ENCODE measurements around the gene KLHL7. TPM values are rescaled to one million over a fixed set of nuclear protein-coding genes. Genes with fewer than 3 reads are reported as not detected.

KLHL7 gene
- total and polyA plus RNA-seq, 4 donors, result 5.4 to 14.1 (median 9.9) TPM

- no peak for TF ChIP-seq REST (IDR thresholded peaks at IDR 0.05)
- TF ChIP-seq FOXA1 (IDR thresholded peaks at IDR 0.05), result no peak
- no peak for TF ChIP-seq EGR1 (IDR thresholded peaks at IDR 0.05; ENCODE audit: low read depth in 2 of 2)
- TF ChIP-seq MAX (IDR thresholded peaks at IDR 0.05), result no peak
- TF ChIP-seq ZBTB33 (IDR thresholded peaks at IDR 0.05), result no peak
- TF ChIP-seq NR2F2 (IDR thresholded peaks at IDR 0.05), result no peak
Observed at GRCh38 chr7:23157679-23158078, 52.1 kb downstream of the KLHL7 start (continued).

- H3K4me1 ChIP-seq (ENCODE audit: control insufficient read depth in 4 of 4, insufficient read depth in 4 of 4, low read length in 3 of 4), result no peaks in the 10 kb centered on the region
- WGBS, result 98% methylated on average over 2 of the region's 2 CpGs
- no peaks in the 10 kb centered on the region for H3K27me3 ChIP-seq (ENCODE audit: control insufficient read depth in 4 of 4, insufficient read depth in 4 of 4, low read length in 3 of 4)
- H3K9me3 ChIP-seq (ENCODE audit: control insufficient read depth in 4 of 4, low read length in 3 of 4), result no peaks in the 10 kb centered on the region
- H3K27ac ChIP-seq (ENCODE audit: low read depth in 1 of 2, low read length in 2 of 2), result no peak overlapping the region
- DNase-seq (ENCODE audit: low spot score), result no peak
- H3K4me3 ChIP-seq (ENCODE audit: low read depth in 1 of 3, low read length in 3 of 3), result no peak overlapping the region
- H3K36me3 ChIP-seq (ENCODE audit: control insufficient read depth in 4 of 4, insufficient read depth in 3 of 4, low read depth in 1 of 4, low read length in 3 of 4), result peaks cover 0 to 4% (median 1%) of the 10 kb centered on the region in 4 donors
- no peak overlapping the region for H3K9ac ChIP-seq (ENCODE audit: low read depth in 1 of 2, low read length in 2 of 2)
- TF ChIP-seq FOXA1 (IDR thresholded peaks at IDR 0.05), result no peak
- TF ChIP-seq GABPA (IDR thresholded peaks at IDR 0.05 in 1 of 2, conservative IDR thresholded peaks at IDR 0.05 in 1 of 2), result no peak
- no peak for TF ChIP-seq ZBTB33 (IDR thresholded peaks at IDR 0.05)
- no peak for TF ChIP-seq ATF3 (IDR thresholded peaks at IDR 0.05)
- no peak for TF ChIP-seq RXRA (IDR thresholded peaks at IDR 0.05)
- no peak for TF ChIP-seq SP1 (IDR thresholded peaks at IDR 0.05)
- no peak for TF ChIP-seq TAF1 (conservative IDR thresholded peaks at IDR 0.05)
- no peak for TF ChIP-seq EGR1 (IDR thresholded peaks at IDR 0.05; ENCODE audit: low read depth in 2 of 2)
- no peak for TF ChIP-seq YY1 (IDR thresholded peaks at IDR 0.05)
- no peak for TF ChIP-seq REST (IDR thresholded peaks at IDR 0.05)
- TF ChIP-seq CTCF (IDR thresholded peaks at IDR 0.05; ENCODE audit: low read depth, low read length, missing input control), result no peak
- no peak for TF ChIP-seq HNF4A (conservative IDR thresholded peaks at IDR 0.05)
- TF ChIP-seq JUND (IDR thresholded peaks at IDR 0.05), result no peak
- TF ChIP-seq HNF4G (IDR thresholded peaks at IDR 0.05), result no peak
- no peak for TF ChIP-seq NR2F2 (IDR thresholded peaks at IDR 0.05)
- no peak for TF ChIP-seq FOXA2 (IDR thresholded peaks at IDR 0.05)
- TF ChIP-seq MAX (IDR thresholded peaks at IDR 0.05), result no peak
- no peak for TF ChIP-seq RAD21 (IDR thresholded peaks at IDR 0.05)
Observed at GRCh38 chr7:23158546-23158945, 53.0 kb downstream of the KLHL7 start.
